Measurements from ENCODE around the gene TMEM212.

- TF ChIP-seq NFRKB (IDR thresholded peaks at IDR 0.05) (no peak), PKNOX1 (IDR thresholded peaks at IDR 0.05) (no peak), SP1 (IDR thresholded peaks at IDR 0.05) (no peak), FOXK2 (IDR thresholded peaks at IDR 0.05) (no peak), BHLHE40 (IDR thresholded peaks at IDR 0.05; ENCODE audit: borderline replicate concordance) (no peak), ARNT (IDR thresholded peaks at IDR 0.05) (no peak), LEF1 (IDR thresholded peaks at IDR 0.05; ENCODE audit: borderline replicate concordance) (no peak), TARDBP (IDR thresholded peaks at IDR 0.05) (no peak), ZNF384 (IDR thresholded peaks at IDR 0.05) (no peak), HDGF (IDR thresholded peaks at IDR 0.05; ENCODE audit: borderline replicate concordance) (no peak), FOXM1 (IDR thresholded peaks at IDR 0.05; ENCODE audit: borderline replicate concordance) (no peak)
These were observed 13.2 kb upstream of the TMEM212 start for GRCh38 chr3:171829841-171830517.
